ENCODE data around the gene DISP3. TPM values are rescaled to one million over a fixed set of nuclear protein-coding genes. Genes with fewer than 3 reads are reported as not detected.

DISP3 gene
- total RNA-seq, 3 donors from 2014 or later, result 0.23 to 0.57 (median 0.29) TPM

- H3K9me3 Mint-ChIP-seq, result no peaks in the 10 kb centered on the region
- no peaks in the 10 kb centered on the region for H3K4me1 Mint-ChIP-seq (ENCODE audit: low read depth)
- no peaks in the 10 kb centered on the region for H3K36me3 Mint-ChIP-seq (ENCODE audit: insufficient read depth)
- H3K27me3 Mint-ChIP-seq (ENCODE audit: low read depth), result no peaks in the 10 kb centered on the region
- H3K4me3 Mint-ChIP-seq, result no peak overlapping the region
- ATAC-seq (no peak), DNase-seq (no peak)
These were observed 41.7 kb downstream of the DISP3 start for GRCh38 chr1:11520531-11521233.

GRCh38 chr1:11521582-11522399, 42.8 kb downstream of the DISP3 start:
- Mint-ChIP-seq H3K27me3 (ENCODE audit: low read depth) (no peaks in the 10 kb centered on the region), H3K4me1 (ENCODE audit: low read depth) (no peaks in the 10 kb centered on the region), H3K9me3 (no peaks in the 10 kb centered on the region), H3K36me3 (ENCODE audit: insufficient read depth) (no peaks in the 10 kb centered on the region), H3K4me3 (no peak overlapping the region)
- DNase-seq, result no peak
- no peak for ATAC-seq

DNA sequence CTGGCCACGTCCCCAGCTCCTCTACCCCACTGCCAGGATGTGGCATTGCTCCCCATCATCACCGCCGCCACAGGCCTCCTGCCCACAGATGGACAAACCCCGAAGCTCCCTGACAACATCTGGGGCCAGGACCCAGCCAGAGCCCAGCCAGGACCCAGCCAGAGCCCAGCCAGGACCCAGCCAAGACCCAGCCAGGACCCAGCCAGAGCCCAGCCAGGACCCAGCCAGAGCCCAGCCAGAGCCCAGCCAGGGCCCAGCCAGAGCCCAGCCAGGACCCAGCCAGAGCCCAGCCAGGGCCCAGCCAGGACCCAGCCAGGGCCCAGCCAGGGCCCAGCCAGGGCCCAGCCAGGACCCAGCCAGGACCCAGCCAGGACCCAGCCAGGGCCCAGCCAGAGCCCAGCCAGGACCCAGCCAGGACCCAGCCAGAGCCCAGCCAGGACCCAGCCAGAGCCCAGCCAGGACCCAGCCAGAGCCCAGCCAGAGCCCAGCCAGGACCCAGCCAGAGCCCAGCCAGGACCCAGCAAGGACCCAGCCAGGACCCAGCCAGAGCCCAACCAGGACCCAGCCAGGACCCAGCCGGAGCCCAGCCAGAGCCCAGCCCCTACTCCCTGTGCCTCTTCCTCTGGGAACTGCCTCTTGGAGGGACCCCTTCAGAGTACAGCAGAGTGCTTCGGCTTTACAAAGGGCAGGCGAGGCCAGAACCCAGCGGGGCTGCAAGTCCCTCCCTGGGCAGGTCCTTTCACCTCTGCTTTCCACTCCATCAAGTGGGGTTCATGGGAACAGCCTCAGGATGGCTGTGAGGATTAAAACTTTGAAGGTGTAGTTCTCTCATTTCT, 43.7 kb downstream of the DISP3 start:
- DNase-seq (no peak), ATAC-seq (no peak)
- no peaks in the 10 kb centered on the region for H3K9me3 Mint-ChIP-seq
- H3K36me3 Mint-ChIP-seq (ENCODE audit: insufficient read depth), result no peaks in the 10 kb centered on the region
- no peak overlapping the region for H3K4me3 Mint-ChIP-seq
- H3K4me1 Mint-ChIP-seq (ENCODE audit: low read depth), result no peaks in the 10 kb centered on the region
- no peaks in the 10 kb centered on the region for H3K27me3 Mint-ChIP-seq (ENCODE audit: low read depth)

DNA sequence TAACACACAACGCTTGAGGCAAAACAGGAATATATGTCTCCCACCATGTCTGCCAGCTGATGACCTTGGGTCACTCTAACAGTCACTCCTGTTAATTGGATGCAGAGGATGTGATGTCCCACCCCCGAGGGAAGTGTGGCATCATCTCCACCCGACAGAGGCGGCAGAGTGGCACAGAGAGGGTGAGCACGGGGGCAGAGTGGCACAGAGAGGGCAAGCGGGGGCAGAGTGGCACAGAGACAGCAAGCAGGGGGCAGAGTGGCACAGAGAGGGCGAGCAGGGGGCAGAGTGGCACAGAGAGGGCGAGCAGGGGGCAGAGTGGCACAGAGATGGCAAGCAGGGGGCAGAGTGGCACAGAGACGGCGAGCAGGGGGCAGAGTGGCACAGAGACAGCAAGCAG, 44.3 kb downstream of the DISP3 start:
- DNase-seq (no peak), ATAC-seq (no peak)
- H3K27me3 Mint-ChIP-seq (ENCODE audit: low read depth), result no peaks in the 10 kb centered on the region
- no peaks in the 10 kb centered on the region for H3K9me3 Mint-ChIP-seq
- no peak overlapping the region for H3K4me3 Mint-ChIP-seq
- H3K36me3 Mint-ChIP-seq (ENCODE audit: insufficient read depth), result no peaks in the 10 kb centered on the region
- no peaks in the 10 kb centered on the region for H3K4me1 Mint-ChIP-seq (ENCODE audit: low read depth)

DNA sequence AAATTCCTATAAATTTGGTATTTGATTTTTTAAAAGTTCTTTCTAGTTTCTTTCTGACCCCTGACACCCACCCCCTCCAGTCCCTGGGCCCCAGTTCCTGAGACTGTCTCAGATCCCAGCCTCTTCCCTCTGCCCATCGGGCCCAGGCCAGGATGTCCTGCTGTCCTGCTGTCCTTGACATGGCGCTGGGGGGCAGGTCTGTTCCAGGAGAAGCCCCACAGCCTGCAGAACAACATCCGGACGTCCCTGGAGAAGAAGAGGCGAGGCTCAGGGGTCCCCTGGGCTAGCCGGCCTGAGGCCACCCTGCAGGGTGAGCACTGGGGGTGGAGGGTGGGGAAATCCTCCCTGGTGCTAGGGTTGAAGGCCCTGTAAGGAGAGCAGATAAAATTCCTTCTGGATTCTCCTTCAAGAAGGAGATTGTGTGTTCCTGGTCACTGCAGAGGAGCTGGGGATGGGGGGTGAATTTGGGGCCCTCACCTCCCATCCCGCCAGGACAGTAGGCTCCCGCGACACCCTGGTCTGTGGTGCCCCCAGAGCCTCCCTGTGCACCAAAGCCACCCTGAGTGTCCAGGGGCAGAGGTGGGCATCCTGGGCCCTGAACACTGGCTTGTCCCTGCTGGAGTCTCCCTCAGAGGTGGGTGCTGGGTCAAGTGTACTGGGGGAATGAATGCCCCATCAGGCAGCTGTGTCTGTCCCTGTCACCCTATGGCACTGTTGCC, 45.0 kb downstream of the DISP3 start:
- no peaks in the 10 kb centered on the region for H3K9me3 Mint-ChIP-seq
- DNase-seq (no peak), ATAC-seq (no peak)
- H3K27me3 Mint-ChIP-seq (ENCODE audit: low read depth), result no peaks in the 10 kb centered on the region
- H3K4me3 Mint-ChIP-seq, result no peak overlapping the region
- no peaks in the 10 kb centered on the region for H3K4me1 Mint-ChIP-seq (ENCODE audit: low read depth)
- no peaks in the 10 kb centered on the region for H3K36me3 Mint-ChIP-seq (ENCODE audit: insufficient read depth)

DNA sequence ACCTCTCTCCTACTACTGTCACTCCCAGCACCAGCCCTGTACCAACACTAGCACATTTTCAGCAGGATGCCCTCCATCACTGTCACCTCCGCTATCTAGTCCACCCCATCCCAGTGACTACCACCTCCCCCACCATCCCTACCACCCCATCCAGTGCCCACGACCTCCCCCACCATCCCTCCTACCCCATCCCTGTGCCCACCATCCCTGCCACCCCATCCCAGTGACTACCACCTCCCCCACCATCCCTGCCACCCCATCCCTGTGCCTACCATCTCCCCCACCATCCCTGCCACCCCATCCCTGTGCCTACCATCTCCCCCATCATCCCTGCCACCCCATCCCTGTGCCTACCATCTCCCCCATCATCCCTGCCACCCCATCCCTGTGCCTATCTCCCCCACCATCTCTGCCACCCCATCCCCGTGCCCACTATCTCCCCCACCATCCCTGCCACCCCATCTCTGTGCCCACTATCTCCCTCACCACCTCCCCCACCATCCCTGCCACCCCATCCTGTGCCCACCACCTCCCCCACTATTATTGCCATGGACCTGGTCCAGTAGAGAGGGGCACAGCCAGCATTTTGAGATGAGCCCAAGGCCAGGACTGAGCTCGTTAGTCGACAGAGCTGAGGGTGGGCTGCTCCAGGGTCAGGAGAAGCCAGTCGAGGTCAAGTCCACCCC, 45.7 kb downstream of the DISP3 start:
- DNase-seq (no peak), ATAC-seq (no peak)
- no peaks in the 10 kb centered on the region for H3K27me3 Mint-ChIP-seq (ENCODE audit: low read depth)
- no peaks in the 10 kb centered on the region for H3K36me3 Mint-ChIP-seq (ENCODE audit: insufficient read depth)
- no peaks in the 10 kb centered on the region for H3K4me1 Mint-ChIP-seq (ENCODE audit: low read depth)
- no peaks in the 10 kb centered on the region for H3K9me3 Mint-ChIP-seq
- H3K4me3 Mint-ChIP-seq, result no peak overlapping the region

GRCh38 chr1:11525151-11525505, 46.2 kb downstream of the DISP3 start:
- no peak for DNase-seq
- Mint-ChIP-seq H3K4me3 (no peak overlapping the region), H3K36me3 (ENCODE audit: insufficient read depth) (no peaks in the 10 kb centered on the region), H3K4me1 (ENCODE audit: low read depth) (no peaks in the 10 kb centered on the region), H3K9me3 (no peaks in the 10 kb centered on the region), H3K27me3 (ENCODE audit: low read depth) (no peaks in the 10 kb centered on the region)
- no peak for ATAC-seq

DNA sequence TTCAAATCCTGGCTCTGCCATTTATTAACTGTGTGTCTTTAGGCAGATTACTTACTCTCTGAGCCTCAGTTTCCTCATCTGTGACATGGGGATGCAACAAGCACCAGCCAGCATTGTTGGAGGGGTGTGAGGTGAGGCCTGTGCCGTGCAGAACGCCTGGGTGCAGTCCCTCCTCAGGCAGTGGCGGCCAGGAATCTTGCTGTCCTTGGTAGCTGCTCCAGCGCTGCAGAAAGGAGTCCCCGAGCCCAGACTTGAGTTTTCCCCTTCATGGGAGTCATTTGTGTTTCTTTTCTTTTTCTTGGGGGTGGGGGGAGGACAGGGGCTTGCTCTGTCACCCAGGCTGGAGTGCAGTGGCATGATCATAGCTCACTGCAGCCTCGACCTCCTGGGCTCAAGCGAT, 46.6 kb downstream of the DISP3 start:
- H3K4me3 Mint-ChIP-seq, result no peak overlapping the region
- no peaks in the 10 kb centered on the region for H3K27me3 Mint-ChIP-seq (ENCODE audit: low read depth)
- no peaks in the 10 kb centered on the region for H3K9me3 Mint-ChIP-seq
- ATAC-seq (no peak), DNase-seq (no peak)
- H3K36me3 Mint-ChIP-seq (ENCODE audit: insufficient read depth), result no peaks in the 10 kb centered on the region
- H3K4me1 Mint-ChIP-seq (ENCODE audit: low read depth), result no peaks in the 10 kb centered on the region

- ATAC-seq, result no peak
- Mint-ChIP-seq H3K4me3 (no peak overlapping the region), H3K4me1 (ENCODE audit: low read depth) (no peaks in the 10 kb centered on the region), H3K9me3 (no peaks in the 10 kb centered on the region), H3K36me3 (ENCODE audit: insufficient read depth) (no peaks in the 10 kb centered on the region), H3K27me3 (ENCODE audit: low read depth) (no peaks in the 10 kb centered on the region)
- no peak for DNase-seq
These were observed 47.3 kb downstream of the DISP3 start for GRCh38 chr1:11526071-11526895.

DNA sequence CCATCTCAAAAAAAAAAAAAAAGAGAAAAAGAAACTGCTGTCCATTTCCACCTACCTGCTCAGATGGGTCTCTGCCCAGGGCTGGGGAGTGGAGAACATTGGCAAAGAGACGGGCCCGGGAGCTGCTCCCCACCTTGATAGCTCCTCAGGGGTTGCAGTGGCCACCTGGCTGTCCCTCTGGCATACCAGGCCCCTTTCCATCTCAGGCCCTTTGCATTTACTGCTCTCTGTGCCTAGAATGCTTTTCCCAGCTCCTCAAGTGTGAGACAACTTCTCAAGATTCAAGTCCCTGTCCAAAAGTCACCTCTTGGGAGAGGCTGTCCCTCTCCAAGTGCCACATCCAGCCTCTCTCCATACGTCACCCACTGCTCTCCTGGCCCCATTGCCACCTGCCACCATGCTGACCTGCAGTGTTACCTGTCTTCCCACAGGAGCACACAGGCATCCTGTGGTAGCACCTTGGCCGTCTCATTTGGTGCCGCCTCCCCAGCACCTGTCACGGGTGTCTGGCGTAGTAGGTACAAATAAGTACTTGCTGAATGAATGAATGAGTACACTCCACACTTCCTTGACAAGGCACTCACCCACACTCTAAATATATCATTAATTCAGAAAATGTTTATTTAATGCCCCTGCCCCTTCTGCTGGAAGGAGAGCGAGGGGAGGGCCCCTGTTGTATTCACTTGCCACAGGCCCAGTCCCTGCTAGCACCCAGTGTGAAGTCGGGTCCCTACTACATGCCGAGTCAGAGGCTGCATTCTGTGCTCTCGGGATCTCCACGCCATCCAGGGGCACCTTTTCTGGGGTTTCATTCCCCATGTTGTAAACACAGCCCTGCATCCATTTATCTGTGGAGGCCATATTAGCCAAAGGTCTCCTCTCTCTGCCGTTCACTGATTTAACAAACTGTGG, 48.8 kb downstream of the DISP3 start:
- Mint-ChIP-seq H3K4me1 (ENCODE audit: low read depth) (no peaks in the 10 kb centered on the region), H3K27me3 (ENCODE audit: low read depth) (no peaks in the 10 kb centered on the region), H3K4me3 (no peak overlapping the region), H3K9me3 (no peaks in the 10 kb centered on the region), H3K36me3 (ENCODE audit: insufficient read depth) (no peaks in the 10 kb centered on the region)
- ATAC-seq, result no peak
- no peak for DNase-seq

- ATAC-seq (peak; percentile 49 to 61), DNase-seq (no peak)
- Mint-ChIP-seq H3K9me3 (no peaks in the 10 kb centered on the region), H3K4me1 (ENCODE audit: low read depth) (no peaks in the 10 kb centered on the region), H3K36me3 (ENCODE audit: insufficient read depth) (no peaks in the 10 kb centered on the region), H3K27me3 (ENCODE audit: low read depth) (no peaks in the 10 kb centered on the region), H3K4me3 (no peak overlapping the region)
These were observed 49.8 kb downstream of the DISP3 start for GRCh38 chr1:11528611-11529261.

GRCh38 chr1:11529330-11529729, 50.4 kb downstream of the DISP3 start:
- Mint-ChIP-seq H3K27me3 (ENCODE audit: low read depth) (no peaks in the 10 kb centered on the region), H3K36me3 (ENCODE audit: insufficient read depth) (no peaks in the 10 kb centered on the region), H3K4me3 (no peak overlapping the region), H3K4me1 (ENCODE audit: low read depth) (no peaks in the 10 kb centered on the region), H3K9me3 (no peaks in the 10 kb centered on the region)
- ATAC-seq (no peak), DNase-seq (no peak)
